Nephron (organoid): ENCODE data around the gene PACRG.

ENCODE experiments used
- H3K27ac Mint-ChIP-seq, 3 experiments: 2 replicates each; pipeline ENCODE4 v1.8.0; 2020; ENCODE audit warnings: mixed read lengths in 3 of 3, mild to moderate bottlenecking in 2 of 3, moderate library complexity in 1 of 3
- H3K27me3 Mint-ChIP-seq: 2 replicates; pipeline ENCODE4 v1.8.0; 2021; ENCODE audit warnings: low read depth, mild to moderate bottlenecking, moderate library complexity, mixed read lengths
- H3K36me3 Mint-ChIP-seq: 2 replicates; pipeline ENCODE4 v1.8.0; 2020; ENCODE audit warnings: low read depth, mixed read lengths
- H3K4me1 Mint-ChIP-seq: 2 replicates; pipeline ENCODE4 v1.8.0; 2020; ENCODE audit warnings: mixed read lengths
- H3K4me3 Mint-ChIP-seq, 3 experiments: 2 replicates each; pipeline ENCODE4 v1.8.0; 2020; ENCODE audit warnings: mild to moderate bottlenecking in 3 of 3, mixed read lengths in 3 of 3, moderate library complexity in 2 of 3
- H3K9me3 Mint-ChIP-seq: 2 replicates; pipeline ENCODE4 v1.8.0; 2020; ENCODE audit warnings: mixed read lengths
- TF ChIP-seq, protein P1 (sequence below), 3 experiments: fragments of 200-600 bp; sonication (generic); IDR thresholded peaks; one replicate each; pipeline ENCODE4 v1.5.0; 2021; ENCODE audit warnings: antibody characterized with exemption in 3 of 3; ENCODE audit not compliant: unreplicated experiment in 3 of 3

The PACRG gene

DNA sequence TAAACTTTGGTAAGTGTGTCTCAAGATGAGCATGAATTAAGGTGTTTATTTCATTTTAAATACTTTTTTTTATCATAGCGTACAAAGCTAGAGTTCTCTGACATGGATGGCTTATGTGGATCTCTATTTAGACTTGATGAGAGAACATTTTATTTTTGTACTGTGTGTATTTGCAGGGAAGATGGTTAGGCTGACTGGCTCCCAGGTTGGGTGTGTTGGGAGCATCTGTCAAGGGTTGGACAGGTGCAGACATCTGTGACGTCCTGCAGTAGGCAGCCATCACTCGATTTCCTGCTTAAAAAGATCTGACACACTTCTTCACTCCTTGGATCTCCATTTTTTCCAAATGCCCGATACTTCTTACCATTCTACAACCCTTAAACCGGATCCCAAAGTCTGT is 464.8 kb downstream of the PACRG start:
- Mint-ChIP-seq H3K36me3 (no peaks in the 10 kb centered on the region), H3K4me3 (no peak overlapping the region), H3K27ac (peak overlapping the region in 2 of 3 experiments; percentile 14 to 41)

DNA sequence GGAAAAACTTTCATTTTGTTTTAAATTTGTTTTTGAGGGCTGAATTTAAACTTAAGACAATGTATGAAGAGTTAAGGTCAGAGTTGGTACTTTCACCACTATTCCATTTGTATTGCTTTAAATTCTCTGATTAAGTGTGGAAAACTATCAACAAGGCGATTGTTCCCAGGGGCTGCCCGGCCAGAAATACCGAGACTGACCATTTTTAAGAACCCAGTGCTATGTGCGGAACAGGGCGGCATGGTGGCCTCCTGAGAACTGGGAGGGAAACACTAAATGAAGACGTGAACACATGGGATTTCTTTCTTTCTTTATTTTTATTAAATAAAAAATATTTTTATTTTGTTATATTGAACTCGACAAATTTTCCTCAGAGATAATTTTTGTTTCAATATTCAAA is 465.6 kb downstream of the PACRG start:
- H3K36me3 Mint-ChIP-seq, result no peaks in the 10 kb centered on the region
- no peak overlapping the region for H3K4me3 Mint-ChIP-seq
- H3K4me1 Mint-ChIP-seq, result peaks cover 16% of the 10 kb centered on the region
- peaks cover 4% of the 10 kb centered on the region for H3K27me3 Mint-ChIP-seq
- no peaks in the 10 kb centered on the region for H3K9me3 Mint-ChIP-seq
- TF ChIP-seq, protein P1, sequence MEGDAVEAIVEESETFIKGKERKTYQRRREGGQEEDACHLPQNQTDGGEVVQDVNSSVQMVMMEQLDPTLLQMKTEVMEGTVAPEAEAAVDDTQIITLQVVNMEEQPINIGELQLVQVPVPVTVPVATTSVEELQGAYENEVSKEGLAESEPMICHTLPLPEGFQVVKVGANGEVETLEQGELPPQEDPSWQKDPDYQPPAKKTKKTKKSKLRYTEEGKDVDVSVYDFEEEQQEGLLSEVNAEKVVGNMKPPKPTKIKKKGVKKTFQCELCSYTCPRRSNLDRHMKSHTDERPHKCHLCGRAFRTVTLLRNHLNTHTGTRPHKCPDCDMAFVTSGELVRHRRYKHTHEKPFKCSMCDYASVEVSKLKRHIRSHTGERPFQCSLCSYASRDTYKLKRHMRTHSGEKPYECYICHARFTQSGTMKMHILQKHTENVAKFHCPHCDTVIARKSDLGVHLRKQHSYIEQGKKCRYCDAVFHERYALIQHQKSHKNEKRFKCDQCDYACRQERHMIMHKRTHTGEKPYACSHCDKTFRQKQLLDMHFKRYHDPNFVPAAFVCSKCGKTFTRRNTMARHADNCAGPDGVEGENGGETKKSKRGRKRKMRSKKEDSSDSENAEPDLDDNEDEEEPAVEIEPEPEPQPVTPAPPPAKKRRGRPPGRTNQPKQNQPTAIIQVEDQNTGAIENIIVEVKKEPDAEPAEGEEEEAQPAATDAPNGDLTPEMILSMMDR (IDR thresholded peaks at IDR 0.05; ENCODE audit: unreplicated experiment in 3 of 3), result no peak
- no peak overlapping the region for H3K27ac Mint-ChIP-seq

More for the DNA sequence above, 464.8 kb downstream of the PACRG start:
- H3K4me1 Mint-ChIP-seq, result peaks cover 16% of the 10 kb centered on the region
- H3K27me3 Mint-ChIP-seq, result peaks cover 9% of the 10 kb centered on the region
- no peaks in the 10 kb centered on the region for H3K9me3 Mint-ChIP-seq
- TF ChIP-seq, protein P1 (IDR thresholded peaks at IDR 0.05; ENCODE audit: unreplicated experiment in 3 of 3), result no peak

DNA sequence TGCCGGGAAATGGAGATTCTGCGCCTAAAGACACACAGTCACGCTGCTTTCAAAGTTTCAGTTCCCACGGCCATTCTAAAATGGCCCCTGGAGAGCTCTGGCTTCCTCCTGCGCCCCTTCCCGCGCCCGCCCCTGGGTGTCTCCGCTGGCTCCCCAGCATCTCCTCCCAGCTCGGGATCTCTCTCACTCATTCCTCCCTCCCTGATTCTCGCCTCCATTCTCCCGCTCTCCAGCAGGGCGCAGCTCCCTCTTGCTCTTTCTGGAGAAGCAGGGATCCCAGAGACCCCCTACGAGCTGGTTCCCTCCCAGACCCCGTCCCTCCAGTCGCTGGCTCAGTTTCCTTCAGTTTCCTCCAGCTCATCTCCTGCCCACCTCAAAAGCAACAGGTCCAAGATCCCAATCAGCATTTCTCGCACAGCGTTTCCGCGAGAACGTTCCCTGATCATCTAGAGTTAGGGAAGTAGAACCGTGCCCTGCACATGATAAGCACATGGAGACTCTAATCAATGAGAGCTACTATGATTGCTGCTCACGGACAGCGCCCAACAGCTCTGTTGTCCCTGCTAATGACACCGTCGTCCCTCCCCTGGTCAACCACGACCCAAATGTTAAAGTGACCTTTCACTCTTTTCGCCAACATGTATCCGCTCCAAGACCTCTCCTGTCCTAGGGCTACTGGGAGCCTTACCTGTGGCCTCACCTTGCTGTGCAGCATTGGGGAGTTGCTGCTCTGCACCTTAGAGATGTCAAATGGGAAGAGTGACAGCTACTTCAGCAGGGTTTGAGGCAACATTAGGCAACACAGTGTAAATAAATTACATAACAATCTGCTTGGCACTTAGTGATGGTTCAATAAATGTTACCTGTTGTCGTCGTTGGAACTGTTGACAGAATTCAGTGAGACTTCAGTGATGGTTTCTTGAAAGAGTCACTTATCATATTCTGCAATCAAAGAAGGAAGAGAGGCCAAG is 468.2 kb downstream of the PACRG start:
- Mint-ChIP-seq H3K36me3 (no peaks in the 10 kb centered on the region), H3K27ac (no peak overlapping the region), H3K4me1 (peaks cover 20% of the 10 kb centered on the region), H3K4me3 (no peak overlapping the region), H3K27me3 (peaks cover 4% of the 10 kb centered on the region), H3K9me3 (no peaks in the 10 kb centered on the region)
- TF ChIP-seq, protein P1 (IDR thresholded peaks at IDR 0.05; ENCODE audit: unreplicated experiment in 3 of 3), result no peak

DNA sequence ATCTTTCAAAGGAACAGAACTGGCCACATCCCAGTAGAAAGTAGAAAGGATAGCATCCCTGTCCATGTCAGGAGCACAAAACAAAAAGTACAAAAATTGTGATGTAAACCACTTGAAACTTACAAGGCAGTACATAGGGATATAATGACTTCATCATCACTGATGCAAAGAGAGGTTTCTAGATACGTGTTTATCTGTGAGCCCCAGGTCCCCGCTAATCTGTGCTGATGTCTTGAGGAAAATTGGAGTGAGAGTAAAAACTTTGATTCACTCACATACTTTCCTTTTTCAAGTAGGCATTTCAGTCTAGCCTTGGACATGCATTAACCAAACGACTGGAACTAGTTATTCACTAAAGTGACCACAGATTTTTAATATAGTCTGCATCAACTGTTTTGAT is 470.1 kb downstream of the PACRG start:
- H3K9me3 Mint-ChIP-seq, result no peaks in the 10 kb centered on the region
- TF ChIP-seq, protein P1 (IDR thresholded peaks at IDR 0.05; ENCODE audit: unreplicated experiment in 3 of 3), result no peak
- H3K27ac Mint-ChIP-seq, result no peak overlapping the region
- no peaks in the 10 kb centered on the region for H3K36me3 Mint-ChIP-seq
- peaks cover 5% of the 10 kb centered on the region for H3K4me1 Mint-ChIP-seq
- peaks cover 6% of the 10 kb centered on the region for H3K27me3 Mint-ChIP-seq
- no peak overlapping the region for H3K4me3 Mint-ChIP-seq

DNA sequence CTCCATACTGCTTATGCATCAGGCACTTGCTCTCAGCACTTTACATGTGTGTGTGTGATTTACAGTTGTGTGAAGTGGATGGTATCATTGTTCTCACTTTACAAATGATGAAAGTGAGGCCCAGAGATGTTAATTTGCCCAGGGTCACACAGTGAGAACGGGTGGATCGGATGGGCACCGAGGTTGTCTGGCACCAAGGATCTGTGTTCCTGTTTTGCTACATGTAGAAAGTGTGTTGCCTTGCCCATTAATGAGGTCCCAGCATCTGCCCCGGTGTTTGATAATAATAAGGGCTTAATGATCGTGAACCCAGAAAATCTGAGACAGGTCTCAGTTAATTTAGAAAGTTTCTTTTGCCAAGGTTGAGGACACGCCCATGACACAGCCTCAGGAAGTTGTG is 470.6 kb downstream of the PACRG start:
- H3K27me3 Mint-ChIP-seq, result peaks cover 9% of the 10 kb centered on the region
- no peak overlapping the region for H3K4me3 Mint-ChIP-seq

More for the DNA sequence above, 470.6 kb downstream of the PACRG start:
- H3K27ac Mint-ChIP-seq, result no peak overlapping the region
- peaks cover 5% of the 10 kb centered on the region for H3K4me1 Mint-ChIP-seq
- H3K9me3 Mint-ChIP-seq, result no peaks in the 10 kb centered on the region
- TF ChIP-seq, protein P1 (IDR thresholded peaks at IDR 0.05; ENCODE audit: unreplicated experiment in 3 of 3), result no peak
- H3K36me3 Mint-ChIP-seq, result no peaks in the 10 kb centered on the region
